GM18526 (cell line): ENCODE results near the gene CRTC3.
A peak's percentile ranks its signal among the peaks of the same experiment; 100 is the strongest.

ENCODE experiments used
- POLR2A ChIP-seq: IDR thresholded peaks from 3 replicates; pipeline ENCODE4 v1.6.1; 2011; ENCODE audit not compliant: insufficient read length; ENCODE audit errors: extremely low read depth

The CRTC3 gene

GRCh38 chr15:90665288-90666134, 135.8 kb downstream of the CRTC3 start:
- peak; percentile 60 for TF ChIP-seq POLR2A

GRCh38 chr15:90666135-90666909, 136.6 kb downstream of the CRTC3 start:
- no peak for TF ChIP-seq POLR2A

- TF ChIP-seq POLR2A: no peak
These were observed 137.5 kb downstream of the CRTC3 start for GRCh38 chr15:90667073-90667754.

GRCh38 chr15:90671216-90671615, 141.5 kb downstream of the CRTC3 start:
- no peak for TF ChIP-seq POLR2A

GRCh38 chr15:90674476-90674875, 144.8 kb downstream of the CRTC3 start:
- TF ChIP-seq POLR2A: no peak

- TF ChIP-seq POLR2A: no peak
These were observed 145.7 kb downstream of the CRTC3 start for GRCh38 chr15:90675464-90675863.

- TF ChIP-seq POLR2A: no peak
These were observed 148.4 kb downstream of the CRTC3 start for GRCh38 chr15:90677807-90678790.

- TF ChIP-seq POLR2A: no peak
These were observed 150.2 kb downstream of the CRTC3 start for GRCh38 chr15:90679959-90680358.

- TF ChIP-seq POLR2A: no peak
These were observed 150.7 kb downstream of the CRTC3 start for GRCh38 chr15:90680371-90680935.

- no peak for TF ChIP-seq POLR2A
These were observed 151.3 kb downstream of the CRTC3 start for GRCh38 chr15:90681056-90681455.

GRCh38 chr15:90681480-90681879, 151.8 kb downstream of the CRTC3 start:
- TF ChIP-seq POLR2A: no peak

- TF ChIP-seq POLR2A: no peak
These were observed 153.6 kb downstream of the CRTC3 start for GRCh38 chr15:90683371-90683770.

GRCh38 chr15:90683876-90684275, 154.2 kb downstream of the CRTC3 start:
- TF ChIP-seq POLR2A: no peak

- TF ChIP-seq POLR2A: no peak
These were observed 154.6 kb downstream of the CRTC3 start for GRCh38 chr15:90684281-90684680.

GRCh38 chr15:90685591-90686434, 156.1 kb downstream of the CRTC3 start:
- TF ChIP-seq POLR2A: no peak
